ENCODE results near the gene ZNF385A. TPM values are rescaled to one million over a fixed set of nuclear protein-coding genes. Genes with fewer than 3 reads are reported as not detected.

ZNF385A gene
- total and polyA plus RNA-seq, 4 donors, result 2.5 to 4.0 (median 2.8) TPM

DNA sequence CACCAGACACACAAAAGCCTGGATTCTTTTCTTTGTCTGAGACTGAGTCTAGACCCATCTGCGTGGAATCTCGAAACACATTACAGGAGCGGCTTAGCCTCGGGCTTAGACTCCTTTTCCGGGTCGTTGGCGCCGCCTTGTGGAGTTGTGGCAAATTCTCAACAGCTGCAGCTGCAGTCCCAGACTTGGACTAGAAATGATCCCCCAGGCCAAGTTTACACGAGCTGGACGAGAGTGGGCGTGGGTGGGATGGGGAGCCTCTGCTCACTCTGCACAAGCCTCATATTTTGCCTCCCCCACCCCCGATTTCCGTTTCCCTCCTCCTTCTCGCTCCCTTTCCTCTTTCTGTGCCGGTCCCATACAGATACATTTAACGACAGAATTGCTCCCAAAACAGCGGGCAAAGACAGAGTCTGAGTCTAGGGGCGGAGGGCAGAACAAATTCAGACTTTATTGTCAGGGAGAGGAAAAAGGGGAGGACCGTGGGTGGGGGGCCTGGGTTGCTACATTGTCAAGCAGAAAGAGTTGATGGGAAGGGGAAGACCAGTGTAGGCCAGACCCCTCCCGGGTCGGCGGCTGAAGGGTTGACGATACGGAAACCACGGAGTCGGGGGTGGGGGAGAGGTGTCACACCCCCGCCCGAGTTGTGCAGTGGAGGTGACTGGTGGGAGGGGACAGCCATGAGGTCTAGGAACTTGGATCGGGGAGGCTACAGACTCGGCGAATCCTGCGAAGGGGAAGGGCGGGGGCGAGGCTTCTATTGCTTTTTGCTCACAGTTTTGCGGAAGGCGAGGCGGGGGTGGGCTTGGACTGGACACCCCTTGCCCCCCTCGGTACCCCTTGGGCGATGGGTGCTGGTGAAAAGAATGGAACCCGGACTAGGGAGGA is 15.6 kb downstream of the ZNF385A start:
- DNase-seq (ENCODE audit: low spot score), result peak; percentile 88
- 37% methylated on average over 40 of the region's 40 CpGs for WGBS
- H3K36me3 ChIP-seq (ENCODE audit: control insufficient read depth in 4 of 4, insufficient read depth in 3 of 4, low read depth in 1 of 4, low read length in 3 of 4), result peaks cover 0 to 6% (median 0%) of the 10 kb centered on the region in 4 donors
- no peak overlapping the region for H3K9ac ChIP-seq (ENCODE audit: low read depth in 1 of 2, low read length in 2 of 2)
- H3K9me3 ChIP-seq (ENCODE audit: control insufficient read depth in 4 of 4, low read length in 3 of 4), result no peaks in the 10 kb centered on the region
- H3K27ac ChIP-seq (ENCODE audit: low read depth in 1 of 2, low read length in 2 of 2), result peak overlapping the region in 1 of 2 donors; percentile 13
- TF ChIP-seq NR2F2 (IDR thresholded peaks at IDR 0.05), result no peak
- no peak for TF ChIP-seq SP1 (IDR thresholded peaks at IDR 0.05)
- TF ChIP-seq, protein P1, sequence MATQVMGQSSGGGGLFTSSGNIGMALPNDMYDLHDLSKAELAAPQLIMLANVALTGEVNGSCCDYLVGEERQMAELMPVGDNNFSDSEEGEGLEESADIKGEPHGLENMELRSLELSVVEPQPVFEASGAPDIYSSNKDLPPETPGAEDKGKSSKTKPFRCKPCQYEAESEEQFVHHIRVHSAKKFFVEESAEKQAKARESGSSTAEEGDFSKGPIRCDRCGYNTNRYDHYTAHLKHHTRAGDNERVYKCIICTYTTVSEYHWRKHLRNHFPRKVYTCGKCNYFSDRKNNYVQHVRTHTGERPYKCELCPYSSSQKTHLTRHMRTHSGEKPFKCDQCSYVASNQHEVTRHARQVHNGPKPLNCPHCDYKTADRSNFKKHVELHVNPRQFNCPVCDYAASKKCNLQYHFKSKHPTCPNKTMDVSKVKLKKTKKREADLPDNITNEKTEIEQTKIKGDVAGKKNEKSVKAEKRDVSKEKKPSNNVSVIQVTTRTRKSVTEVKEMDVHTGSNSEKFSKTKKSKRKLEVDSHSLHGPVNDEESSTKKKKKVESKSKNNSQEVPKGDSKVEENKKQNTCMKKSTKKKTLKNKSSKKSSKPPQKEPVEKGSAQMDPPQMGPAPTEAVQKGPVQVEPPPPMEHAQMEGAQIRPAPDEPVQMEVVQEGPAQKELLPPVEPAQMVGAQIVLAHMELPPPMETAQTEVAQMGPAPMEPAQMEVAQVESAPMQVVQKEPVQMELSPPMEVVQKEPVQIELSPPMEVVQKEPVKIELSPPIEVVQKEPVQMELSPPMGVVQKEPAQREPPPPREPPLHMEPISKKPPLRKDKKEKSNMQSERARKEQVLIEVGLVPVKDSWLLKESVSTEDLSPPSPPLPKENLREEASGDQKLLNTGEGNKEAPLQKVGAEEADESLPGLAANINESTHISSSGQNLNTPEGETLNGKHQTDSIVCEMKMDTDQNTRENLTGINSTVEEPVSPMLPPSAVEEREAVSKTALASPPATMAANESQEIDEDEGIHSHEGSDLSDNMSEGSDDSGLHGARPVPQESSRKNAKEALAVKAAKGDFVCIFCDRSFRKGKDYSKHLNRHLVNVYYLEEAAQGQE (IDR thresholded peaks at IDR 0.05), result no peak
- TF ChIP-seq RAD21 (IDR thresholded peaks at IDR 0.05), result peak; percentile 90 to 91
- TF ChIP-seq FOXA2 (IDR thresholded peaks at IDR 0.05), result no peak
- TF ChIP-seq HNF4A (conservative IDR thresholded peaks at IDR 0.05), result no peak
- no peak for TF ChIP-seq ZBTB33 (IDR thresholded peaks at IDR 0.05)
- TF ChIP-seq, protein P2, sequence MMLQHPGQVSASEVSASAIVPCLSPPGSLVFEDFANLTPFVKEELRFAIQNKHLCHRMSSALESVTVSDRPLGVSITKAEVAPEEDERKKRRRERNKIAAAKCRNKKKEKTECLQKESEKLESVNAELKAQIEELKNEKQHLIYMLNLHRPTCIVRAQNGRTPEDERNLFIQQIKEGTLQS (IDR thresholded peaks at IDR 0.05), result no peak
- no peak for TF ChIP-seq GABPA (IDR thresholded peaks at IDR 0.05 in 1 of 2, conservative IDR thresholded peaks at IDR 0.05 in 1 of 2)
- no peak for TF ChIP-seq EGR1 (IDR thresholded peaks at IDR 0.05; ENCODE audit: low read depth in 2 of 2)
- peak; percentile 69 for TF ChIP-seq CTCF (IDR thresholded peaks at IDR 0.05; ENCODE audit: low read depth, low read length, missing input control)
- TF ChIP-seq, protein P3, sequence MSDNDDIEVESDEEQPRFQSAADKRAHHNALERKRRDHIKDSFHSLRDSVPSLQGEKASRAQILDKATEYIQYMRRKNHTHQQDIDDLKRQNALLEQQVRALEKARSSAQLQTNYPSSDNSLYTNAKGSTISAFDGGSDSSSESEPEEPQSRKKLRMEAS (IDR thresholded peaks at IDR 0.05), result no peak
- no peak for TF ChIP-seq FOXA1 (IDR thresholded peaks at IDR 0.05)
- no peak for TF ChIP-seq YY1 (IDR thresholded peaks at IDR 0.05)
- no peak for TF ChIP-seq RXRA (IDR thresholded peaks at IDR 0.05)
- no peak for TF ChIP-seq HNF4G (IDR thresholded peaks at IDR 0.05)
- no peak overlapping the region for H3K4me3 ChIP-seq (ENCODE audit: low read depth in 1 of 3, low read length in 3 of 3)
- H3K4me1 ChIP-seq (ENCODE audit: control insufficient read depth in 4 of 4, insufficient read depth in 4 of 4, low read length in 3 of 4), result peaks cover 0 to 5% (median 3%) of the 10 kb centered on the region in 4 donors
- H3K27me3 ChIP-seq (ENCODE audit: control insufficient read depth in 4 of 4, insufficient read depth in 4 of 4, low read length in 3 of 4), result no peaks in the 10 kb centered on the region
